ENCODE data around the gene SWI5. TPM values are rescaled to one million over a fixed set of nuclear protein-coding genes. Genes with fewer than 3 reads are reported as not detected.

The SWI5 gene
- total and polyA plus RNA-seq, 9 of the 15 experiments (the other 6 are each of a cell fraction or from before 2014, with no cell fraction given): 62.8 to 133 (median 95.9) TPM

GRCh38 chr9:128314697-128315096 is 38.6 kb downstream of the SWI5 start (continued):
- TF ChIP-seq ZNF644 (tag; IDR thresholded peaks at IDR 0.05; ENCODE audit: low read depth) (no peak), NCOA2 (IDR thresholded peaks at IDR 0.05; ENCODE audit: partially characterized antibody in 2 of 2) (no peak), ZNF134 (CRISPR knock-in tag; conservative IDR thresholded peaks at IDR 0.05) (no peak)

GRCh38 chr9:128316421-128316820 is 40.3 kb downstream of the SWI5 start:
- H3K9me1 ChIP-seq (ENCODE audit: control insufficient read depth, insufficient read depth, low read length): peaks cover 1% of the 10 kb centered on the region
- no peak overlapping the region; the same call in 2 of the 3 replicates for H3K27ac ChIP-seq (ENCODE audit: extremely low read depth, low read depth, low read length)
- 81% methylated on average over 9 of the region's 9 CpGs for WGBS (ENCODE audit: insufficient coverage, low coverage, missing lambda C conversion rate)
- no TSS peak for BruUV-seq (replicated peaks)
- TF ChIP-seq CEBPZ (IDR thresholded peaks at IDR 0.05; ENCODE audit: borderline replicate concordance, low read depth, low read length) (no peak), RBFOX2 (IDR thresholded peaks at IDR 0.05; ENCODE audit: low read depth, low read length) (peak; percentile 48), HBP1 (CRISPR knock-in tag; IDR thresholded peaks at IDR 0.05) (no peak), NR2C1 (IDR thresholded peaks at IDR 0.05) (no peak), NR2C1 (tag; IDR thresholded peaks at IDR 0.05) (no peak), GABPB2 (CRISPR knock-in tag; conservative IDR thresholded peaks at IDR 0.05) (no peak), BCOR (IDR thresholded peaks at IDR 0.05) (no peak), HIVEP1 (CRISPR knock-in tag; IDR thresholded peaks at IDR 0.05) (no peak)
- peak overlapping the region in 1 of 2 experiments; percentile 12; a peak in 1 of 4 replicates for H3K9ac ChIP-seq (ENCODE audit: insufficient read depth in 1 of 2, low read depth in 2 of 2, low read length in 2 of 2)
- intact Hi-C loops (cut with micrococcal nuclease): no loop called here
- H4K20me1 ChIP-seq (replicated peaks; ENCODE audit: control insufficient read depth, insufficient read depth, low read length): 0 out of 2 replicates have a peak, but pooled peaks cover 2% of the 10 kb centered on the region
- peaks cover 3 to 6% of the 10 kb centered on the region in 2 experiments for H3K4me1 ChIP-seq (replicated peaks in 1 of 2; ENCODE audit: control insufficient read depth in 2 of 2, insufficient read depth in 2 of 2, low read length in 2 of 2)
- no peaks in the 10 kb centered on the region for H3K27me3 ChIP-seq (ENCODE audit: control insufficient read depth in 2 of 2, insufficient read depth in 2 of 2, low read length in 2 of 2)
- no peaks in the 10 kb centered on the region for H3K9me3 ChIP-seq (replicated peaks; ENCODE audit: control insufficient read depth, insufficient read depth, low read depth, low read length)
- in situ Hi-C loops (cut with MboI): no loop called here
- no peak overlapping the region for H3K4me2 ChIP-seq (ENCODE audit: insufficient read depth, low read length)
- H2AFZ ChIP-seq (ENCODE audit: low read depth, low read length): no peak overlapping the region
- FAIRE-seq: no peak
- ATAC-seq: no peak
- POLR2A ChIA-PET: interaction anchor here (0.6 to 4.2 kb wide), 3 partner anchors 10 to 1455 kb away, joined by 3 to 17 read pairs (median 9); no protein-coding TSS in a partner anchor
- peaks cover 77% of the 10 kb centered on the region for H3K36me3 ChIP-seq (ENCODE audit: control insufficient read depth, insufficient read depth, low read length)
- H3K4me3 ChIP-seq: no peak overlapping the region
- DNase-seq (ENCODE audit: extremely low read depth in 1 of 4, low spot score in 3 of 4): no peak
- CTCF ChIA-PET (ENCODE audit: low intra/inter-chr PET ratio): no interaction called here
- peaks cover 6% of the 10 kb centered on the region for H3K79me2 ChIP-seq (ENCODE audit: control insufficient read depth, insufficient read depth, low read length)
